Lower leg skin (tissue), 4 donors: ENCODE data around the gene RSPO4. TPM values are rescaled to one million over a fixed set of nuclear protein-coding genes. Genes with fewer than 3 reads are reported as not detected.
A peak's percentile ranks its signal among the peaks of the same experiment; 100 is the strongest.

Experiments used
- DNase-seq, 2 donors: peaks; one replicate each; pipeline ENCODE4 v3.0.0-alpha.2; 2019; ENCODE audit warnings: low spot score in 2 of 2
- H3K4me3 ChIP-seq: fragments of 200-600 bp; sonication (generic); 2 replicates; pipeline ENCODE4 v1.5.1; 2017; ENCODE audit warnings: mild to moderate bottlenecking, low read depth; ENCODE audit not compliant: poor library complexity, severe bottlenecking
- POLR2A ChIP-seq, 2 donors: fragments of 450-650 bp; IDR thresholded peaks; one replicate each; pipeline ENCODE4 v1.6.1; 2016 to 2017; ENCODE audit warnings: antibody characterized with exemption in 2 of 2, mild to moderate bottlenecking in 1 of 2, moderate library complexity in 1 of 2
- WGBS, 2 donors: methylation state at CpG; one replicate each; pipeline ENCODE4 v1.1.5; 2018; 5-methylcytosine and 5-hydroxymethylcytosine counted together
- intact Hi-C: fragments of 100-400 bp; cut with DNase I; formaldehyde crosslinking; loops from one replicate; pipeline ENCODE4 v1.15.0; 2023; ENCODE audit warnings: low total_unique reads
- total RNA-seq, 4 donors: library from RNA; depleted of rRNA; stranded (reverse); fragments of >200 nt; gene quantifications; one replicate each; pipeline ENCODE4 v1.1.0, GENCODE V29; 2016
- TF ChIP-seq, protein P1 (sequence below), 3 donors: fragments of 450-650 bp; IDR thresholded peaks; one replicate each; pipeline ENCODE4 v1.5.1; 2016; ENCODE audit warnings: antibody characterized with exemption in 3 of 3, mild to moderate bottlenecking in 3 of 3, moderate library complexity in 2 of 3

Gene RSPO4
- total RNA-seq, 4 donors from 2014 or later = 0.13 to 0.59 TPM; not detected in 2

DNA sequence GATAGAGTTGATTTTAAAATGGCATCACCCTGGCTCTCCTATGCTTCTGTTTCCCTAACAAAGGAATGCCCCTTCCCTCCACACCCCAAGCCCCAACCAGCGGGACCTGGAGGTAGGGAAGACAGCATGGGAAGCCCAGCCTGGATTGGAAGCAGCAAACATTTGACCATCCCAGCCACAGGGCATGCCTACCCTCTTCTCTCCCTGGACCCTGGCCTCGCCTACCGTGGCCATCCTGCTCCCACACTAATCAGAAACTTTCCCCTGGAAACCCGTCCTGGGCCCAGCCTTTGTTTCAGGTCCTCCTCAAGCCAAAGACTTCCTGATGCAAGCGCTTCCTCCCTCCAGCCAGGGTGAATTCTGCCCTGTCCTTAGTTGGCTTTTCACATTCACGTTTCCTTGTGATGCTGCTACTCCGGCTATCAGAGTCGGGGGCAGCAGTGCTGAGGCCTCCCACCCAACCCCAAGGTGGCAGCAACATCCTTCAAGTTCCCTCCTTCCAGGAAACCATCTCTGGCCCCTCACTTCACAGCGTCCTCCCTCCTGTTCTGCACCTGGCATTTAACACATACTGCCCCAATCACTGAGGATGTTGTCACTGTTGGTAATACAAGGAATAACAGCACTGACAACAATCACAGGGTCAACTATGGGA, 67.8 kb downstream of the RSPO4 start:
- WGBS, 2 donors = 55 to 62% methylated on average over 9 of the region's 9 CpGs
- DNase-seq = peak in 1 of 2 donors; percentile 64
- intact Hi-C loops = no loop called here
- no peak overlapping the region for H3K4me3 ChIP-seq
- no peak for TF ChIP-seq POLR2A (IDR thresholded peaks at IDR 0.05)
- TF ChIP-seq, protein P1, sequence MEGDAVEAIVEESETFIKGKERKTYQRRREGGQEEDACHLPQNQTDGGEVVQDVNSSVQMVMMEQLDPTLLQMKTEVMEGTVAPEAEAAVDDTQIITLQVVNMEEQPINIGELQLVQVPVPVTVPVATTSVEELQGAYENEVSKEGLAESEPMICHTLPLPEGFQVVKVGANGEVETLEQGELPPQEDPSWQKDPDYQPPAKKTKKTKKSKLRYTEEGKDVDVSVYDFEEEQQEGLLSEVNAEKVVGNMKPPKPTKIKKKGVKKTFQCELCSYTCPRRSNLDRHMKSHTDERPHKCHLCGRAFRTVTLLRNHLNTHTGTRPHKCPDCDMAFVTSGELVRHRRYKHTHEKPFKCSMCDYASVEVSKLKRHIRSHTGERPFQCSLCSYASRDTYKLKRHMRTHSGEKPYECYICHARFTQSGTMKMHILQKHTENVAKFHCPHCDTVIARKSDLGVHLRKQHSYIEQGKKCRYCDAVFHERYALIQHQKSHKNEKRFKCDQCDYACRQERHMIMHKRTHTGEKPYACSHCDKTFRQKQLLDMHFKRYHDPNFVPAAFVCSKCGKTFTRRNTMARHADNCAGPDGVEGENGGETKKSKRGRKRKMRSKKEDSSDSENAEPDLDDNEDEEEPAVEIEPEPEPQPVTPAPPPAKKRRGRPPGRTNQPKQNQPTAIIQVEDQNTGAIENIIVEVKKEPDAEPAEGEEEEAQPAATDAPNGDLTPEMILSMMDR (IDR thresholded peaks at IDR 0.05) = no peak

DNA sequence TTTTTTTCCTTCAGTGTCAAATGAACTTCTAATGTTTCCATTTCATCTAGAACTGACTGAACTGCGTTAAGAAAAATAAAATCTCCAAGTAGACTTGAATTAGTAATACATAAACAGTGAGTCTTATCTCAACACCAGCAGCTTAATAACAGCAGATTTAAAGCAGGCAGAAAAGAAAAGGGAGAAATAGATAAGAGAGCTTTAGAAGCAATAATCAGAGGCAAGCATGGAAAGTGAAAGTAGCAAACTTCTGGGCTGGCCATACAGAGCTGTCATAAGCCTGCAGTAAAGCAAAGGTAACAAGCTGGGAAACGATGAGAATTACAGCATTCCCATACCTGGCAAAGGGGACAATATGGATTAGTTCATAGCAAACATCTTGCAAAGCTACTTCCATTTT, 69.1 kb downstream of the RSPO4 start:
- TF ChIP-seq, protein P1 (IDR thresholded peaks at IDR 0.05) = no peak
- no peak for TF ChIP-seq POLR2A (IDR thresholded peaks at IDR 0.05)
- intact Hi-C loops = no loop called here
- no peak for DNase-seq
- 65 to 88% methylated on average over 2 of the region's 2 CpGs for WGBS, 2 donors
- H3K4me3 ChIP-seq = no peak overlapping the region

DNA sequence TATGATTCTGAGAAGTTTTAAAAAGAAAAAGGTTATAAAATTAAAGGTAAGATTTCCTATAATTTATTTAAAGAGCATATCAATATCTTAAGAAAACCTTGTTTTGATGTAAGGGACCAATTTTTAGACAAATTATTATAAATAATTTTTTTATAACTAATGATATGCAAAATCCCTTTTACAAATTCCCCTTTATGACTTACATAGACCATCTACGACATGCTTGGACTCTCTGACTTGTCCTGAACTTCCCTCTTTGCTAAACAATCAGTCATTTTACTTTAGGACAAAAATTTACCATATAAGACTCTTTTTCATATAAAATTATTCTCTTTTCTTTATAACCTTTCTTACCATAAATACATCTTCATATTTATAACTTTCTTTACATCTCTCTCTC, 70.7 kb downstream of the RSPO4 start:
- DNase-seq = no peak
- TF ChIP-seq POLR2A (IDR thresholded peaks at IDR 0.05) = no peak
- intact Hi-C loops = no loop called here
- no peak overlapping the region for H3K4me3 ChIP-seq
- 26 to 49% methylated on average over 1 of the region's 1 CpG for WGBS, 2 donors

DNA sequence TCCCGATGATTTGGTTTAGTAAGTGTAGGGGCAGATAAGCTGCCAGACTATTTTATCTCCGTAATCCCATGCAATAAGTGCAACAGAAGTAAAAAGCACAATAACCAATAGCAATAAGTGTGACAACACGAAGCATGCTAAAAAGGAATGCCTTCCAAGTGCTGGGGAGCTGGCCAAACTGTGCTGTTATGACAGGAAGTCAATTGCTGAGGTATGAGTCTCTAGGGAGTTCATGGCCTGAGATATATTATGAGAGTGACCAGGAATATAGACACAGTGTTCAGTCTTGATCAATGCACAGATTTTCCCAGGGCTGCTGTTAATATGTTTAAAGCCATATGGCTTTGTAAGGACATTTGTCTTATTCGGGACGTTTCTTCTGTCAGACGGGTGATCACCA, 75.4 kb downstream of the RSPO4 start:
- intact Hi-C loops = no loop called here
- peak in 1 of 2 donors; percentile 37 for DNase-seq
- H3K4me3 ChIP-seq = no peak overlapping the region
- TF ChIP-seq, protein P1 (IDR thresholded peaks at IDR 0.05) = no peak
- TF ChIP-seq POLR2A (IDR thresholded peaks at IDR 0.05) = no peak
- 66 to 73% methylated on average over 6 of the region's 6 CpGs for WGBS, 2 donors

DNA sequence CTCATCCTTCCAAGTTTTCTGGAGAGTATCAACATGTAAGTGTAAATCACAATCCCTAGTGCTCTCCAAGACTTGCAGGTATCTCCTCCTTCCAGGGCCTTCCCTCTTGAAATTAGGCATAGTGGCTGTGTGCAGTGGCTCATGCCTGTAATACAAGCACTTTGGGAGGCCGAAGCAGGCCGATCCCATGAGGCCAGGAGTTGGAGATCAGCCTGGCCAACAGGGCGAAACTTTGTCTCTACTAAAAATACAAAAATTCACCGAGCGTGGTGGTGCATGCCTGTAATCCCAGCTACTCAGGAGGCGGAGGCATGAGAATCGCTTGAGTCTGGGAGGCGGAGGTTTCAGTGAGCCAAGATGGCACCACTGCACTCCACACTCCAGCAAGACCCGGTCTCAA, 76.6 kb downstream of the RSPO4 start:
- DNase-seq = no peak

DNA sequence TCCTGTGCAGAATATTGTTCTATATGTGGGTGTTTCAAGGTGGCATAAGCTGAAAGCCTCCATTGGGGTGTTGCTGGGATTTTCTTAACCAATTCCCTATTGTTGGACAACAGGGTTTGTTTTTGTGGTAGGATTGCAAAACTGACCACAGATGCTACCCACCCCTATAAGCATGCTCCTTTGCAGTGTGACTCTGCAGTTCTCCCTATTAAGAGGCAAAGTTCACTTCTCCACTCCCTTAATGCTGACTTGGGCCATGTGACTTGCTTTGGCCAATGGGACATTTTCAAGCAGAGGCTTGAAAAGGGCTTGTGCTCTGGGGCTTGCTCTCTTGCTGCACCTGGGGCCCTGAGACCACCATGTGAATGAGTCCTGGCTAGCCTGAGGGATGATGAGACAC, 77.5 kb downstream of the RSPO4 start:
- DNase-seq = no peak
- H3K4me3 ChIP-seq = no peak overlapping the region
- TF ChIP-seq, protein P1 (IDR thresholded peaks at IDR 0.05) = no peak
- no peak for TF ChIP-seq POLR2A (IDR thresholded peaks at IDR 0.05)
- intact Hi-C loops = no loop called here

More for the DNA sequence above, 76.6 kb downstream of the RSPO4 start:
- intact Hi-C loops = no loop called here
- 94 to 95% methylated on average over 9 of the region's 9 CpGs for WGBS, 2 donors
- H3K4me3 ChIP-seq = no peak overlapping the region
- TF ChIP-seq, protein P1 (IDR thresholded peaks at IDR 0.05) = no peak
- TF ChIP-seq POLR2A (IDR thresholded peaks at IDR 0.05) = no peak
